ENCODE measurements around the gene FCRL4.

Gene FCRL4

GRCh38 chr1:157596384-157596783 is 1.5 kb downstream of the FCRL4 start:
- Histone ChIP-seq H3K9me3 (ENCODE audit: control insufficient read depth in 1 of 2, low read length in 2 of 2) (no peaks in the 10 kb centered on the region), H3K27me3 (ENCODE audit: control insufficient read depth in 1 of 2, insufficient read depth in 2 of 2, low read length in 2 of 2) (no peaks in the 10 kb centered on the region), H3K4me3 (ENCODE audit: low read depth in 1 of 2, low read length in 2 of 2) (no peak overlapping the region), H3K36me3 (ENCODE audit: control insufficient read depth in 1 of 2, insufficient read depth in 2 of 2, low read length in 2 of 2) (no peaks in the 10 kb centered on the region), H3K9ac (ENCODE audit: low read depth in 1 of 2, low read length in 2 of 2) (no peak overlapping the region), H3K27ac (ENCODE audit: low read depth, low read length) (no peak overlapping the region), H3K4me1 (ENCODE audit: control insufficient read depth in 1 of 2, insufficient read depth in 2 of 2, low read length in 2 of 2) (peaks cover 0 to 12% of the 10 kb centered on the region in 2 donors)

DNA sequence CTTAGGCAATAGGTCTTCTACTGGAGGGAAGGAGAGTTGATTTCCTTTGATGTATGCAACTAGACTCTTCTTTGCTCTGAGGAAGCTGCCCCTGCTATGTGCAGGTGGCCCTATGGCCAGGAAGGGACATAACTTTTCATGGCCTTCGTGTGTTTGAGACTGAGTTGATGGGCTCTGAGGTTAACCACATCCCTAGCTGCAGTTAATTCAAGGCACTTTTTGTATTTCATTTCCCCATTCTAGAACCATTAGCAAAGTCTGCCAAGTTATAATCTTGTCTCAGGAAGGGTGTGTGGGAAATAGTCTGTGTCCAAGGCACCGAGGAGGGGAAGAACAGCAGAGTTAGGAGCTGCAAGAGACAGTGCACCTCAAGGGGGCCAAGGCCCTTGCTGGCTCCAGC is 2.5 kb downstream of the FCRL4 start:
- Histone ChIP-seq H3K9ac (ENCODE audit: low read depth in 1 of 2, low read length in 2 of 2) (no peak overlapping the region), H3K4me1 (ENCODE audit: control insufficient read depth in 1 of 2, insufficient read depth in 2 of 2, low read length in 2 of 2) (peaks cover 0 to 12% of the 10 kb centered on the region in 2 donors), H3K4me3 (ENCODE audit: low read depth in 1 of 2, low read length in 2 of 2) (no peak overlapping the region), H3K36me3 (ENCODE audit: control insufficient read depth in 1 of 2, insufficient read depth in 2 of 2, low read length in 2 of 2) (no peaks in the 10 kb centered on the region), H3K27ac (ENCODE audit: low read depth, low read length) (no peak overlapping the region), H3K27me3 (ENCODE audit: control insufficient read depth in 1 of 2, insufficient read depth in 2 of 2, low read length in 2 of 2) (no peaks in the 10 kb centered on the region), H3K9me3 (ENCODE audit: control insufficient read depth in 1 of 2, low read length in 2 of 2) (no peaks in the 10 kb centered on the region)

GRCh38 chr1:157585984-157586383 is 11.9 kb downstream of the FCRL4 start:
- no peak overlapping the region for H3K27ac ChIP-seq (ENCODE audit: low read depth, low read length)
- H3K9me3 ChIP-seq (ENCODE audit: control insufficient read depth in 1 of 2, low read length in 2 of 2): peaks cover 0 to 5% of the 10 kb centered on the region in 2 donors
- H3K27me3 ChIP-seq (ENCODE audit: control insufficient read depth in 1 of 2, insufficient read depth in 2 of 2, low read length in 2 of 2): peaks cover 3 to 4% of the 10 kb centered on the region in 2 donors

DNA sequence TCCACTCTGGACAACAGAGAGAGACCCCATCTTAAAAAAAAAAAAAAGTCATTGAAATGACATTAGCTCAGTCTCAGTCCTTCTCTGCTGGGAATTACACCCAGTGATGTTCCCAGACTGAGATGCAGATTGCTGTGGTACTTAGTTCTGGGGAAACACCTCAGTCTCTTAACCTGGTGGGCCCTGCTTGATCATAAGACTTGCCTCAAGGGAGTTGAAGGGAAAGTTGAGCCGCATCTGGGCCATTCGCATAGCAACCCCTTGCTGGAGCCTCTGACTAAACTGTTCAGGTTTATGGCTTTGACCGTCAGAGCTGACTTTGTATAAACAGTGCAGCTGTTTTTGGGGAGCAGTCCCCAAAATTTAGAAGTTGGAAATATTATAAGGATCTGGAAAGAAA is 13.4 kb downstream of the FCRL4 start:
- no peak overlapping the region for H3K27ac ChIP-seq (ENCODE audit: low read depth, low read length)
- H3K4me1 ChIP-seq (ENCODE audit: control insufficient read depth in 1 of 2, insufficient read depth in 2 of 2, low read length in 2 of 2): no peaks in the 10 kb centered on the region
- no peak overlapping the region for H3K4me3 ChIP-seq (ENCODE audit: low read depth in 1 of 2, low read length in 2 of 2)
- peaks cover 0 to 5% of the 10 kb centered on the region in 2 donors for H3K9me3 ChIP-seq (ENCODE audit: control insufficient read depth in 1 of 2, low read length in 2 of 2)
- H3K36me3 ChIP-seq (ENCODE audit: control insufficient read depth in 1 of 2, insufficient read depth in 2 of 2, low read length in 2 of 2): no peaks in the 10 kb centered on the region
- H3K9ac ChIP-seq (ENCODE audit: low read depth in 1 of 2, low read length in 2 of 2): no peak overlapping the region
- peaks cover 3 to 4% of the 10 kb centered on the region in 2 donors for H3K27me3 ChIP-seq (ENCODE audit: control insufficient read depth in 1 of 2, insufficient read depth in 2 of 2, low read length in 2 of 2)

More at GRCh38 chr1:157585984-157586383, 11.9 kb downstream of the FCRL4 start:
- Histone ChIP-seq H3K9ac (ENCODE audit: low read depth in 1 of 2, low read length in 2 of 2) (no peak overlapping the region), H3K4me1 (ENCODE audit: control insufficient read depth in 1 of 2, insufficient read depth in 2 of 2, low read length in 2 of 2) (no peaks in the 10 kb centered on the region), H3K36me3 (ENCODE audit: control insufficient read depth in 1 of 2, insufficient read depth in 2 of 2, low read length in 2 of 2) (no peaks in the 10 kb centered on the region), H3K4me3 (ENCODE audit: low read depth in 1 of 2, low read length in 2 of 2) (no peak overlapping the region)

DNA sequence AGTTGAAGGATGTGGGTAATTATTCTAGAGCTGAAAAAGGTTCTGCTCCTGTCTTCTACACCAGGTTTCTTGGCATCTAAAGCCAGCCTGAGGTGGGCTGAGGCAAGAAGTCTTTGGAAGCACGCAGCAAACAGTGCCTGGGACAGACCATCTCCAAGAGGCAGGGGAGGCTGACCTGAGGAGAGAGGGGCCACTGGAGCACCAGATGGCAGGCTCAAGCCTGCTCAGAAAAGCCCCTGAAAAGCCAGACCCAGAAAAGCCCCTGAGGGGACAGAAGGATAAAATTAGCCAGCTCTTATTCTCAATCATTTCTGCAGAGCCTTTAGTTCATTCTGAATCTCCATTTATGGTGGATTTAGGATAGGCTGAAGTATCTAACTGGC is 17.1 kb downstream of the FCRL4 start:
- H3K9me3 ChIP-seq (ENCODE audit: control insufficient read depth in 1 of 2, low read length in 2 of 2): peaks cover 0 to 5% of the 10 kb centered on the region in 2 donors
- no peak overlapping the region for H3K4me3 ChIP-seq (ENCODE audit: low read depth in 1 of 2, low read length in 2 of 2)
- no peak overlapping the region for H3K27ac ChIP-seq (ENCODE audit: low read depth, low read length)
- H3K9ac ChIP-seq (ENCODE audit: low read depth in 1 of 2, low read length in 2 of 2): no peak overlapping the region
- H3K36me3 ChIP-seq (ENCODE audit: control insufficient read depth in 1 of 2, insufficient read depth in 2 of 2, low read length in 2 of 2): no peaks in the 10 kb centered on the region
- H3K4me1 ChIP-seq (ENCODE audit: control insufficient read depth in 1 of 2, insufficient read depth in 2 of 2, low read length in 2 of 2): no peaks in the 10 kb centered on the region
- peaks cover 0 to 4% of the 10 kb centered on the region in 2 donors for H3K27me3 ChIP-seq (ENCODE audit: control insufficient read depth in 1 of 2, insufficient read depth in 2 of 2, low read length in 2 of 2)

DNA sequence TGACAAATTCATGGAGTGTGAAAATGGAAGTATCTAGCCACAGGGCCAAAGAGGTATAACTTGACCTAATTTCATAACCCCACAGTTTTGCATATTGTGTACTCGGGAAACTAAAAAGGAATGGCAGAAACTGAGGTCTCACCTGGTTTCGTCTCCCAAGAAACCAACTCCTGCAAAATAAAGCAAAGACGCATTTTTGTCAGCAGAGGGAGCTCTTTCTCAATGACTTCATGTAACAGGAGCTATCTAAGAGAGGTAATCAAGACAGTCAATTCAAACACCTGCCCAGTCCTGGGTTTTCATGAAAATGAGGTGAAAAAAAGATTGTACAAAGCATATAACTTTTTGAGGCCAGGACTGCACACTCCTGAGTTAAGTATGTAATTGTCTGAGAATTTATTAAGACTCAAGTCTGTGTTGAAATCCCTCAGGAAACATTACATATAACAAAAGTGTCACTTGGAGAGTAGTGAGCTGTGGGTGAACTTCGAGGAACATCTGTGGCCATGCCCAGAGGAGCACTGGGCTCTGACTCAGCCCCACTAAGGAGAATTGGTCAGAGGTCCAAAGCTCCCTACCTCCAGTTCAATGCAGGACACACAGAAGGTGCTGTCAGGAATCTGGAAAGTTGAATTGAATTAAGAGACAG is 17.6 kb downstream of the FCRL4 start:
- H3K27me3 ChIP-seq (ENCODE audit: control insufficient read depth in 1 of 2, insufficient read depth in 2 of 2, low read length in 2 of 2): peaks cover 0 to 4% of the 10 kb centered on the region in 2 donors
- no peak overlapping the region for H3K27ac ChIP-seq (ENCODE audit: low read depth, low read length)
- H3K4me3 ChIP-seq (ENCODE audit: low read depth in 1 of 2, low read length in 2 of 2): no peak overlapping the region
- no peak overlapping the region for H3K9ac ChIP-seq (ENCODE audit: low read depth in 1 of 2, low read length in 2 of 2)
- no peaks in the 10 kb centered on the region for H3K36me3 ChIP-seq (ENCODE audit: control insufficient read depth in 1 of 2, insufficient read depth in 2 of 2, low read length in 2 of 2)
- H3K4me1 ChIP-seq (ENCODE audit: control insufficient read depth in 1 of 2, insufficient read depth in 2 of 2, low read length in 2 of 2): no peaks in the 10 kb centered on the region
- peaks cover 0 to 5% of the 10 kb centered on the region in 2 donors for H3K9me3 ChIP-seq (ENCODE audit: control insufficient read depth in 1 of 2, low read length in 2 of 2)

DNA sequence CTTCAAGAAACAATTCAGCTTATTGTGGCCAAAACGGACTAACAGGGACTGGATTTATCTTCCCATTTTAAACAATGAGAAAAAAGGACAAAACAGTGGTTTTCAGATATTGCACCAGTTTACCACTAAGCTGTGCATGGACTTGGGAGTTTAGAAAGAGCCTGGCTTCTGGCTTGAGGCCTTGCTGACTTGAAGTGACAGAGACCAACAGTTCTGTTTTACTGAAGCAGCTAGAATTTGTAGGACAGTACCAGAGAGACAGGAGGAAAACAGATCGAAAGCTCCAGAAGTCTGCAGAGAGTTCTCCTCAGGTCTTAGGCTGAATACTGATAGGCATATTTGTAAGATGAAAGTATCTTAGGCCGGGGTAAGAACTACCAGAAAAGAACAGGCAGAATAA is 20.5 kb downstream of the FCRL4 start:
- Histone ChIP-seq H3K36me3 (ENCODE audit: control insufficient read depth in 1 of 2, insufficient read depth in 2 of 2, low read length in 2 of 2) (no peaks in the 10 kb centered on the region), H3K9ac (ENCODE audit: low read depth in 1 of 2, low read length in 2 of 2) (no peak overlapping the region), H3K27ac (ENCODE audit: low read depth, low read length) (no peak overlapping the region), H3K4me3 (ENCODE audit: low read depth in 1 of 2, low read length in 2 of 2) (no peak overlapping the region), H3K4me1 (ENCODE audit: control insufficient read depth in 1 of 2, insufficient read depth in 2 of 2, low read length in 2 of 2) (no peaks in the 10 kb centered on the region), H3K9me3 (ENCODE audit: control insufficient read depth in 1 of 2, low read length in 2 of 2) (no peaks in the 10 kb centered on the region), H3K27me3 (ENCODE audit: control insufficient read depth in 1 of 2, insufficient read depth in 2 of 2, low read length in 2 of 2) (peaks cover 0 to 4% of the 10 kb centered on the region in 2 donors)

DNA sequence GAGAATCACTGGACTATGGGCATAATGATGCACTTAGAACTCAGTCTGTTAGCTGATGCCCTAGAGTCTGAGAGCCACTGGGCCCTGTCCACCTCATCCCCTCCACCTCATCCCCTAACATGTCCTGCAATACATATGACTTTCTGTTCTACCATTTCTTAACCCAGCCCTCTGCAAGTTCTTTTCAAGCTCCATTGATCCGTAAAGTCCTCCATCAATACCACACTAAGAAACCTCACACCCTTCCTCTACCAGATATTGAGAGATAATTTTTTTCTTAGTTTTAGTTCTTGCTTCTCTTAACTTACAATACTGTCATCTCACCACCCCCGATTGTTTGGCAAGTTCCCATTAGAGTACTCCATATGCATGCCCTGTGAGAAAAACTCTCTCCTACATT is 22.1 kb downstream of the FCRL4 start:
- H3K4me1 ChIP-seq (ENCODE audit: control insufficient read depth in 1 of 2, insufficient read depth in 2 of 2, low read length in 2 of 2): no peaks in the 10 kb centered on the region

DNA sequence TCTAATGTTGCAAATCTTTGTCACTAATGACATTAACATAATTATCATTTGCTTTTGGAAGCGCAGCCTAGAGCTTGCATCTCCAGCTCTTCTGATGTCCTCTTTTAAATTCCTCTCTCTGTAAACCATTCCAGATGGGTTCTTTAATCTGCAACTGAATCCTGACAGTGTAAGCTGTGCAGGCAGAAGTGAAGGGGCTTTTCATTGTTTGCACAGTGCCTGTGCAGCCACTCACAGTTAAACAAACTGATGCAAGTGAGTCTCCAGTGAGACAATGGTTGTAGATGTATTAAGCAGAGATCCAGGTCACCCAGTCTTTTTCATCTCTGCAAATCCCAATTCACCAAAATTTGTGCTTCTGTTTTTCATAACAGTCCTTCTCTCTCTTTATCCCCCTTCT is 23.0 kb downstream of the FCRL4 start:
- H3K27ac ChIP-seq (ENCODE audit: low read depth, low read length): no peak overlapping the region
- no peaks in the 10 kb centered on the region for H3K4me1 ChIP-seq (ENCODE audit: control insufficient read depth in 1 of 2, insufficient read depth in 2 of 2, low read length in 2 of 2)
- H3K9ac ChIP-seq (ENCODE audit: low read depth in 1 of 2, low read length in 2 of 2): no peak overlapping the region
- no peaks in the 10 kb centered on the region for H3K36me3 ChIP-seq (ENCODE audit: control insufficient read depth in 1 of 2, insufficient read depth in 2 of 2, low read length in 2 of 2)
- no peaks in the 10 kb centered on the region for H3K9me3 ChIP-seq (ENCODE audit: control insufficient read depth in 1 of 2, low read length in 2 of 2)
- H3K27me3 ChIP-seq (ENCODE audit: control insufficient read depth in 1 of 2, insufficient read depth in 2 of 2, low read length in 2 of 2): no peaks in the 10 kb centered on the region
- H3K4me3 ChIP-seq (ENCODE audit: low read depth in 1 of 2, low read length in 2 of 2): no peak overlapping the region

More for the DNA sequence above, 22.1 kb downstream of the FCRL4 start:
- Histone ChIP-seq H3K9me3 (ENCODE audit: control insufficient read depth in 1 of 2, low read length in 2 of 2) (no peaks in the 10 kb centered on the region), H3K9ac (ENCODE audit: low read depth in 1 of 2, low read length in 2 of 2) (no peak overlapping the region), H3K27me3 (ENCODE audit: control insufficient read depth in 1 of 2, insufficient read depth in 2 of 2, low read length in 2 of 2) (no peaks in the 10 kb centered on the region), H3K4me3 (ENCODE audit: low read depth in 1 of 2, low read length in 2 of 2) (no peak overlapping the region), H3K27ac (ENCODE audit: low read depth, low read length) (no peak overlapping the region), H3K36me3 (ENCODE audit: control insufficient read depth in 1 of 2, insufficient read depth in 2 of 2, low read length in 2 of 2) (no peaks in the 10 kb centered on the region)

GRCh38 chr1:157566484-157567300 is 31.2 kb downstream of the FCRL4 start:
- H3K9ac ChIP-seq (ENCODE audit: low read depth in 1 of 2, low read length in 2 of 2): no peak overlapping the region

More at GRCh38 chr1:157566484-157567300, 31.2 kb downstream of the FCRL4 start:
- Histone ChIP-seq H3K27ac (ENCODE audit: low read depth, low read length) (no peak overlapping the region), H3K27me3 (ENCODE audit: control insufficient read depth in 1 of 2, insufficient read depth in 2 of 2, low read length in 2 of 2) (no peaks in the 10 kb centered on the region), H3K4me3 (ENCODE audit: low read depth in 1 of 2, low read length in 2 of 2) (no peak overlapping the region), H3K36me3 (ENCODE audit: control insufficient read depth in 1 of 2, insufficient read depth in 2 of 2, low read length in 2 of 2) (no peaks in the 10 kb centered on the region), H3K4me1 (ENCODE audit: control insufficient read depth in 1 of 2, insufficient read depth in 2 of 2, low read length in 2 of 2) (no peaks in the 10 kb centered on the region), H3K9me3 (ENCODE audit: control insufficient read depth in 1 of 2, low read length in 2 of 2) (no peaks in the 10 kb centered on the region)

Measured in duodenal mucosa (tissue), 2 donors.